PC-3 (cell line): ENCODE results near the gene TBC1D5.

Experiments used
- EZH2 ChIP-seq: fragments of 300-600 bp; sonication (generic); IDR thresholded peaks from one replicate; pipeline ENCODE4 v1.6.1; 2017; ENCODE audit warnings: antibody characterized with exemption, mild to moderate bottlenecking, low read length; ENCODE audit not compliant: unreplicated experiment
- TF ChIP-seq, protein P1 (sequence below): fragments of 300-600 bp; sonication (generic); conservative IDR thresholded peaks from 2 replicates; pipeline ENCODE4 v1.5.1; 2017; ENCODE audit warnings: antibody characterized with exemption, low read depth, mild to moderate bottlenecking, low read length

DNA sequence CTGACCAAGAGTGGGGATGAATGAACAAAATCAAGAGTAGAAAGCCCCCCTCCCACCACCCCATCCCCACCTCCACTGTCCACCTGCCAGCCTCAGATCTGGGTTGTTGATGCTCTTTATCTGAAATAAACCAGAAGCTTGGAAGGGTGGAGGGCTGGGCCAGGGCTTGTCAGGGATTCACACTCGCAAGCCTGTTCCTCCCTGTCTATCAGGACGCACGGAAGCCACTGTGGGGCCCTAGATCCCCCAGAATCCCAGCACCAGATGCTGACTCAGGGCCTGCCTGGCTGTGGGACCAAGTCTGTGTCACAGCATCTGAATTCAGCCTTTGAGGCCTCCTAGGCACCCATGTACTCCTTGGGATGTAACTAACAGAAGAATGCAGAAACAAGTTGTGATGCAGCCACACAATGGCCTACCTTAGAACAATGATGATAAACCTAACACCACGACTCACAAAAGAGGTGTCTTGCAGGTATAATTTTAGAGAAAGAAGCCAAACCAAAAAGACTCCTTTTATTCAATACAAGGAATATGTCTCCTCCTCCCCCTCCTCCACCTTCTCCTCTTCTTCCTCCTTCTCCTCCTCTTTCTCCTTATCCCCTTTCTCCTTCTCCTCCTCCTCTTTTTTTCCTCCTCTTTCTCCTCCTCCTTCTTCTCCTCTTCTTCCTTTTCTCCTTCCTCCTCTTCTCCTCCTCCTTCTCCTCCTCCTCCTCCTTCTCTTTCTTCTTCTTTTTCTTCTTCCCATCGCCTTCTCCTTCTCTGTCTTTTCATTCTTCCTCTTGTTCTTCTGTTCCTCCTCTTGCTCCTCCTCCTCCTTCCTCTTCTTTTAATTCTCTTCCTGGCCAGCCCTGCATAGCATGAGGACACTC, 623.0 kb downstream of the TBC1D5 start:
- TF ChIP-seq, protein P1, sequence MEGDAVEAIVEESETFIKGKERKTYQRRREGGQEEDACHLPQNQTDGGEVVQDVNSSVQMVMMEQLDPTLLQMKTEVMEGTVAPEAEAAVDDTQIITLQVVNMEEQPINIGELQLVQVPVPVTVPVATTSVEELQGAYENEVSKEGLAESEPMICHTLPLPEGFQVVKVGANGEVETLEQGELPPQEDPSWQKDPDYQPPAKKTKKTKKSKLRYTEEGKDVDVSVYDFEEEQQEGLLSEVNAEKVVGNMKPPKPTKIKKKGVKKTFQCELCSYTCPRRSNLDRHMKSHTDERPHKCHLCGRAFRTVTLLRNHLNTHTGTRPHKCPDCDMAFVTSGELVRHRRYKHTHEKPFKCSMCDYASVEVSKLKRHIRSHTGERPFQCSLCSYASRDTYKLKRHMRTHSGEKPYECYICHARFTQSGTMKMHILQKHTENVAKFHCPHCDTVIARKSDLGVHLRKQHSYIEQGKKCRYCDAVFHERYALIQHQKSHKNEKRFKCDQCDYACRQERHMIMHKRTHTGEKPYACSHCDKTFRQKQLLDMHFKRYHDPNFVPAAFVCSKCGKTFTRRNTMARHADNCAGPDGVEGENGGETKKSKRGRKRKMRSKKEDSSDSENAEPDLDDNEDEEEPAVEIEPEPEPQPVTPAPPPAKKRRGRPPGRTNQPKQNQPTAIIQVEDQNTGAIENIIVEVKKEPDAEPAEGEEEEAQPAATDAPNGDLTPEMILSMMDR: no peak
- no peak for TF ChIP-seq EZH2
